GM21515 (cell line): ENCODE results near the gene DYNC1I1.

Source experiments
- ATAC-seq: cut with Tn5 transposase; IDR thresholded peaks from one replicate; pipeline ENCODE4 v1.9.1; 2021; ENCODE audit not compliant: unreplicated experiment

DYNC1I1 gene

GRCh38 chr7:95788884-95789283 lies 16.5 kb downstream of the DYNC1I1 start:
- no peak for ATAC-seq

- ATAC-seq: no peak
Measured at GRCh38 chr7:95793658-95794057, 21.3 kb downstream of the DYNC1I1 start.

GRCh38 chr7:95794917-95795515 lies 22.7 kb downstream of the DYNC1I1 start:
- ATAC-seq: peak; percentile 82

- ATAC-seq: no peak
Measured at GRCh38 chr7:95796617-95797016, 24.3 kb downstream of the DYNC1I1 start.

GRCh38 chr7:95798401-95798930 lies 26.1 kb downstream of the DYNC1I1 start:
- no peak for ATAC-seq

GRCh38 chr7:95800787-95801186 lies 28.4 kb downstream of the DYNC1I1 start:
- ATAC-seq: no peak

GRCh38 chr7:95802270-95802669 lies 29.9 kb downstream of the DYNC1I1 start:
- no peak for ATAC-seq

GRCh38 chr7:95804052-95804451 lies 31.7 kb downstream of the DYNC1I1 start:
- ATAC-seq: no peak

- ATAC-seq: no peak
Measured at GRCh38 chr7:95805909-95806308, 33.6 kb downstream of the DYNC1I1 start.

- no peak for ATAC-seq
Measured at GRCh38 chr7:95808396-95808795, 36.0 kb downstream of the DYNC1I1 start.

- ATAC-seq: no peak
Measured at GRCh38 chr7:95811846-95812445, 39.6 kb downstream of the DYNC1I1 start.

GRCh38 chr7:95814721-95815120 lies 42.4 kb downstream of the DYNC1I1 start:
- no peak for ATAC-seq

- no peak for ATAC-seq
Measured at GRCh38 chr7:95817866-95818640, 45.7 kb downstream of the DYNC1I1 start.

GRCh38 chr7:95820778-95821177 lies 48.4 kb downstream of the DYNC1I1 start:
- no peak for ATAC-seq

GRCh38 chr7:95822717-95823116 lies 50.4 kb downstream of the DYNC1I1 start:
- no peak for ATAC-seq

- no peak for ATAC-seq
Measured at GRCh38 chr7:95824616-95825015, 52.3 kb downstream of the DYNC1I1 start.

- ATAC-seq: no peak
Measured at GRCh38 chr7:95828824-95829790, 56.8 kb downstream of the DYNC1I1 start.

- peak; percentile 95 for ATAC-seq
Measured at GRCh38 chr7:95840953-95841950, 68.9 kb downstream of the DYNC1I1 start.

- ATAC-seq: no peak
Measured at GRCh38 chr7:95843286-95843685, 70.9 kb downstream of the DYNC1I1 start.

GRCh38 chr7:95845007-95845406 lies 72.7 kb downstream of the DYNC1I1 start:
- no peak for ATAC-seq
